ENCODE data around the gene TMEM131L.

DNA sequence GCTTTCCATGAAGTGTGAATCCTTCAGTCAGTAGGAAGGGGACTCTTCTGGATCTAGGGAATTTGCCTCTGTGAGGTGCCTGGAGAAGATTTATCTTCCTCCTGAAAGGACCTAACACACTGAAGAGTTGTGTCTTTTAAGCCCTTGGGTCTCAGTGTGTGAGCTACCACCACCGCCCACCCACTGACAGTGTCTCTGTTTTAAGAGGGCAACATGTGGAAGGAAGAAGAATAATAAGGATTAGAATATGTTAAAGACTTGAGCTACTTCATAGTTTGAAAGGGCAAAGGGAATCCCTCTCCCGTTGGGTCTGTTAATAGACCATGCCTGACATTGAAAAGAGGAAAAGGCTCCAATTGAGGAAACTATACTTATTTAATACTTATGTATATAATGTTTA, 153.7 kb downstream of the TMEM131L start:
- TF ChIP-seq, protein P1, sequence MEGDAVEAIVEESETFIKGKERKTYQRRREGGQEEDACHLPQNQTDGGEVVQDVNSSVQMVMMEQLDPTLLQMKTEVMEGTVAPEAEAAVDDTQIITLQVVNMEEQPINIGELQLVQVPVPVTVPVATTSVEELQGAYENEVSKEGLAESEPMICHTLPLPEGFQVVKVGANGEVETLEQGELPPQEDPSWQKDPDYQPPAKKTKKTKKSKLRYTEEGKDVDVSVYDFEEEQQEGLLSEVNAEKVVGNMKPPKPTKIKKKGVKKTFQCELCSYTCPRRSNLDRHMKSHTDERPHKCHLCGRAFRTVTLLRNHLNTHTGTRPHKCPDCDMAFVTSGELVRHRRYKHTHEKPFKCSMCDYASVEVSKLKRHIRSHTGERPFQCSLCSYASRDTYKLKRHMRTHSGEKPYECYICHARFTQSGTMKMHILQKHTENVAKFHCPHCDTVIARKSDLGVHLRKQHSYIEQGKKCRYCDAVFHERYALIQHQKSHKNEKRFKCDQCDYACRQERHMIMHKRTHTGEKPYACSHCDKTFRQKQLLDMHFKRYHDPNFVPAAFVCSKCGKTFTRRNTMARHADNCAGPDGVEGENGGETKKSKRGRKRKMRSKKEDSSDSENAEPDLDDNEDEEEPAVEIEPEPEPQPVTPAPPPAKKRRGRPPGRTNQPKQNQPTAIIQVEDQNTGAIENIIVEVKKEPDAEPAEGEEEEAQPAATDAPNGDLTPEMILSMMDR (IDR thresholded peaks at IDR 0.05 in 2 of 3, conservative IDR thresholded peaks at IDR 0.05 in 1 of 3; ENCODE audit: borderline replicate concordance in 1 of 3, insufficient read depth in 1 of 3, low read depth in 2 of 3, low read length in 2 of 3): no peak
- TF ChIP-seq, protein P2, sequence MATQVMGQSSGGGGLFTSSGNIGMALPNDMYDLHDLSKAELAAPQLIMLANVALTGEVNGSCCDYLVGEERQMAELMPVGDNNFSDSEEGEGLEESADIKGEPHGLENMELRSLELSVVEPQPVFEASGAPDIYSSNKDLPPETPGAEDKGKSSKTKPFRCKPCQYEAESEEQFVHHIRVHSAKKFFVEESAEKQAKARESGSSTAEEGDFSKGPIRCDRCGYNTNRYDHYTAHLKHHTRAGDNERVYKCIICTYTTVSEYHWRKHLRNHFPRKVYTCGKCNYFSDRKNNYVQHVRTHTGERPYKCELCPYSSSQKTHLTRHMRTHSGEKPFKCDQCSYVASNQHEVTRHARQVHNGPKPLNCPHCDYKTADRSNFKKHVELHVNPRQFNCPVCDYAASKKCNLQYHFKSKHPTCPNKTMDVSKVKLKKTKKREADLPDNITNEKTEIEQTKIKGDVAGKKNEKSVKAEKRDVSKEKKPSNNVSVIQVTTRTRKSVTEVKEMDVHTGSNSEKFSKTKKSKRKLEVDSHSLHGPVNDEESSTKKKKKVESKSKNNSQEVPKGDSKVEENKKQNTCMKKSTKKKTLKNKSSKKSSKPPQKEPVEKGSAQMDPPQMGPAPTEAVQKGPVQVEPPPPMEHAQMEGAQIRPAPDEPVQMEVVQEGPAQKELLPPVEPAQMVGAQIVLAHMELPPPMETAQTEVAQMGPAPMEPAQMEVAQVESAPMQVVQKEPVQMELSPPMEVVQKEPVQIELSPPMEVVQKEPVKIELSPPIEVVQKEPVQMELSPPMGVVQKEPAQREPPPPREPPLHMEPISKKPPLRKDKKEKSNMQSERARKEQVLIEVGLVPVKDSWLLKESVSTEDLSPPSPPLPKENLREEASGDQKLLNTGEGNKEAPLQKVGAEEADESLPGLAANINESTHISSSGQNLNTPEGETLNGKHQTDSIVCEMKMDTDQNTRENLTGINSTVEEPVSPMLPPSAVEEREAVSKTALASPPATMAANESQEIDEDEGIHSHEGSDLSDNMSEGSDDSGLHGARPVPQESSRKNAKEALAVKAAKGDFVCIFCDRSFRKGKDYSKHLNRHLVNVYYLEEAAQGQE (IDR thresholded peaks at IDR 0.05; ENCODE audit: low read depth): no peak
- TF ChIP-seq SP1 (IDR thresholded peaks at IDR 0.05; ENCODE audit: low read depth) (no peak), POLR2AphosphoS5 (IDR thresholded peaks at IDR 0.05; ENCODE audit: low read depth, low read length) (no peak), RAD21 (IDR thresholded peaks at IDR 0.05; ENCODE audit: low read depth) (no peak), POLR2A (IDR thresholded peaks at IDR 0.05; ENCODE audit: borderline replicate concordance, extremely low read depth, insufficient read depth, insufficient read length) (no peak), YY1 (IDR thresholded peaks at IDR 0.05; ENCODE audit: extremely low read depth, insufficient replicate concordance, low read depth, low read length) (no peak), EZH2phosphoT487 (IDR thresholded peaks at IDR 0.05; ENCODE audit: borderline replicate concordance) (no peak), EZH2 (IDR thresholded peaks at IDR 0.05) (no peak), ELF1 (IDR thresholded peaks at IDR 0.05; ENCODE audit: borderline replicate concordance, low read depth) (no peak), CEBPB (IDR thresholded peaks at IDR 0.05; ENCODE audit: low read depth) (no peak), EGR1 (IDR thresholded peaks at IDR 0.05; ENCODE audit: low read depth) (no peak)
